PC-9 (cell line): ENCODE measurements around the gene PEPD. TPM values are rescaled to one million over a fixed set of nuclear protein-coding genes. Genes with fewer than 3 reads are reported as not detected.

Source experiments
- BruUV-seq: library from RNA; stranded (reverse); fragments of 400-500 nt; replicated peaks from 2 replicates; lab custom pipeline; 2021; lab: Mats Ljungman, UMichigan
- CTCF ChIA-PET: fragments of 300-600 bp; sonication (Branson Sonifier 250); formaldehyde crosslinking; loops from one replicate; lab custom pipeline; 2022; ENCODE audit warnings: antibody characterized with exemption; lab: Charles Lee
- POLR2A ChIA-PET: fragments of 300-600 bp; sonication (Branson Sonifier 250); formaldehyde crosslinking; loops from one replicate; lab custom pipeline; 2022; ENCODE audit warnings: antibody characterized with exemption; ENCODE audit not compliant: unreplicated experiment; lab: Charles Lee
- DNase-seq, 2 experiments: peaks; one replicate each; pipeline versions ENCODE4 v3.0.0 to v3.0.0-alpha.2; 2015 to 2022; ENCODE audit warnings: mixed read lengths in 1 of 2
- H2AFZ ChIP-seq: fragments of 200-600 bp; sonication (generic); 2 replicates; pipeline ENCODE4 v1.8.1; 2017; ENCODE audit warnings: antibody characterized with exemption
- H3F3A ChIP-seq: fragments of 200-600 bp; sonication (generic); 2 replicates; pipeline ENCODE4 v1.8.1; 2017; ENCODE audit warnings: antibody characterized with exemption, mild to moderate bottlenecking, low read depth; ENCODE audit not compliant: insufficient read depth
- H3K27ac ChIP-seq: fragments of 200-600 bp; sonication (generic); 2 replicates; pipeline ENCODE4 v1.6.1; 2016; ENCODE audit warnings: mixed run types
- H3K27me3 ChIP-seq: fragments of 200-600 bp; sonication (generic); 2 replicates; pipeline ENCODE4 v1.6.1; 2016; ENCODE audit warnings: low read depth, mixed run types; ENCODE audit not compliant: insufficient read depth
- H3K36me3 ChIP-seq: fragments of 200-600 bp; sonication (generic); 2 replicates; pipeline ENCODE4 v1.6.1; 2016; ENCODE audit warnings: low read depth, mixed run types
- H3K4me1 ChIP-seq: fragments of 200-600 bp; sonication (generic); replicated peaks from 2 replicates; pipeline ENCODE4 v1.6.1; 2016; ENCODE audit warnings: mixed run types; ENCODE audit not compliant: insufficient read depth
- H3K4me2 ChIP-seq: fragments of 200-600 bp; sonication (generic); 2 replicates; pipeline ENCODE4 v1.6.1; 2017; ENCODE audit warnings: mixed run types
- H3K4me3 ChIP-seq: fragments of 200-600 bp; sonication (generic); 2 replicates; pipeline ENCODE4 v1.6.1; 2016; ENCODE audit warnings: mixed run types
- H3K79me2 ChIP-seq: fragments of 200-600 bp; sonication (generic); 2 replicates; pipeline ENCODE4 v1.6.1; 2017; ENCODE audit warnings: low read depth, mixed run types
- H3K9me2 ChIP-seq: fragments of 200-600 bp; sonication (generic); 2 replicates; pipeline ENCODE4 v1.8.1; 2017; ENCODE audit warnings: mild to moderate bottlenecking; ENCODE audit not compliant: insufficient read depth
- H3K9me3 ChIP-seq: fragments of 200-600 bp; sonication (generic); 2 replicates; pipeline ENCODE4 v1.8.1; 2016; ENCODE audit warnings: low read depth; ENCODE audit not compliant: insufficient read depth
- H4K20me1 ChIP-seq: fragments of 200-600 bp; sonication (generic); 2 replicates; pipeline ENCODE4 v1.8.1; 2017; ENCODE audit not compliant: insufficient read depth
- CTCF ChIP-seq: fragments of 200-600 bp; sonication (generic); conservative IDR thresholded peaks from 2 replicates; pipeline ENCODE4 v1.6.1; 2017; ENCODE audit warnings: mixed run types, antibody characterized with exemption, mild to moderate bottlenecking, moderate library complexity
- EZH2 ChIP-seq: fragments of 200-600 bp; sonication (generic); IDR thresholded peaks from 2 replicates; pipeline ENCODE4 v1.8.0; 2017; ENCODE audit warnings: antibody characterized with exemption, low read depth
- intact Hi-C: fragments of 100-400 bp; cut with micrococcal nuclease; formaldehyde crosslinking; loops from one replicate; pipeline ENCODE4 v1.10.0; 2022; ENCODE audit not compliant: unreplicated experiment
- total RNA-seq: library from RNA; stranded (reverse); gene quantifications from 2 replicates; pipeline ENCODE4 v1.2.3, GENCODE V29; 2021

Gene PEPD
- total RNA-seq, 1 experiment from 2014 or later, result 71.0 TPM

GRCh38 chr19:33498391-33499000 is 23.1 kb downstream of the PEPD start:
- H3K36me3 ChIP-seq, result no peaks in the 10 kb centered on the region
- H3K27ac ChIP-seq, result no peak overlapping the region
- H3K9me2 ChIP-seq, result no peaks in the 10 kb centered on the region
- POLR2A ChIA-PET, result no interaction called here
- TF ChIP-seq EZH2, result no peak
- TF ChIP-seq CTCF, result no peak
- no peak overlapping the region for H2AFZ ChIP-seq
- H3K4me3 ChIP-seq, result no peak overlapping the region
- no peaks in the 10 kb centered on the region for H3K79me2 ChIP-seq
- CTCF ChIA-PET, result no interaction called here
- H3K4me2 ChIP-seq, result no peak overlapping the region
- H3K27me3 ChIP-seq, result no peaks in the 10 kb centered on the region
- no TSS peak for BruUV-seq
- no peaks in the 10 kb centered on the region for H3F3A ChIP-seq
- intact Hi-C loops, result no loop called here
- H3K4me1 ChIP-seq, result no peaks in the 10 kb centered on the region
- no peaks in the 10 kb centered on the region for H4K20me1 ChIP-seq
- no peak for DNase-seq
- no peaks in the 10 kb centered on the region for H3K9me3 ChIP-seq

- Histone ChIP-seq H3K36me3 (no peaks in the 10 kb centered on the region), H3K27me3 (no peaks in the 10 kb centered on the region), H4K20me1 (no peaks in the 10 kb centered on the region), H3K4me1 (no peaks in the 10 kb centered on the region), H2AFZ (no peak overlapping the region), H3K4me2 (no peak overlapping the region), H3K27ac (no peak overlapping the region), H3K4me3 (no peak overlapping the region), H3F3A (no peaks in the 10 kb centered on the region), H3K9me2 (no peaks in the 10 kb centered on the region), H3K79me2 (no peaks in the 10 kb centered on the region), H3K9me3 (no peaks in the 10 kb centered on the region)
- ChIA-PET CTCF (no interaction called here), POLR2A (no interaction called here)
- intact Hi-C loops, result no loop called here
- TF ChIP-seq EZH2 (no peak), CTCF (no peak)
- no peak for DNase-seq
- BruUV-seq, result no TSS peak
Observed at GRCh38 chr19:33497778-33498175, 23.8 kb downstream of the PEPD start.

- no peaks in the 10 kb centered on the region for H3K4me1 ChIP-seq
- no peaks in the 10 kb centered on the region for H3K36me3 ChIP-seq
- no peaks in the 10 kb centered on the region for H3K79me2 ChIP-seq
- no peaks in the 10 kb centered on the region for H3K27me3 ChIP-seq
- ChIA-PET POLR2A (no interaction called here), CTCF (no interaction called here)
- H3K4me3 ChIP-seq, result no peak overlapping the region
- no TSS peak for BruUV-seq
- H4K20me1 ChIP-seq, result no peaks in the 10 kb centered on the region
- no peak for DNase-seq
- no peaks in the 10 kb centered on the region for H3K9me3 ChIP-seq
- no peak overlapping the region for H3K27ac ChIP-seq
- H3K4me2 ChIP-seq, result no peak overlapping the region
- H3K9me2 ChIP-seq, result no peaks in the 10 kb centered on the region
- H3F3A ChIP-seq, result no peaks in the 10 kb centered on the region
- intact Hi-C loops, result no loop called here
- TF ChIP-seq CTCF, result no peak
- no peak overlapping the region for H2AFZ ChIP-seq
Observed at GRCh38 chr19:33497131-33497777, 24.3 kb downstream of the PEPD start.
